LNCaP clone FGC (cell line): ENCODE results near the gene KLC1.

Source experiments
- DNase-seq: peaks from one replicate; pipeline ENCODE4 v3.0.0-alpha.2; 2011; ENCODE audit warnings: low read depth
- H3K4me3 ChIP-seq: 2 replicates; pipeline ENCODE4 v1.5.1; 2011; ENCODE audit warnings: mild to moderate bottlenecking, low read depth, low read length, control low read depth
- CTCF ChIP-seq: IDR thresholded peaks from 2 replicates; pipeline ENCODE4 v1.5.1; 2012; ENCODE audit warnings: mild to moderate bottlenecking; ENCODE audit not compliant: control insufficient read depth, insufficient read depth; ENCODE audit errors: extremely low read depth

Gene KLC1

GRCh38 chr14:103684471-103684870 is 55.5 kb downstream of the KLC1 start:
- H3K4me3 ChIP-seq: no peak overlapping the region
- no peak for DNase-seq

GRCh38 chr14:103684871-103685270 is 55.9 kb downstream of the KLC1 start:
- no peak for DNase-seq
- no peak for TF ChIP-seq CTCF
- H3K4me3 ChIP-seq: no peak overlapping the region

More at GRCh38 chr14:103684471-103684870, 55.5 kb downstream of the KLC1 start:
- TF ChIP-seq CTCF: no peak

- H3K4me3 ChIP-seq: no peak overlapping the region
- TF ChIP-seq CTCF: no peak
- DNase-seq: no peak
Measured at GRCh38 chr14:103685276-103686211, 56.5 kb downstream of the KLC1 start.

- no peak for DNase-seq
- no peak for TF ChIP-seq CTCF
- no peak overlapping the region for H3K4me3 ChIP-seq
Measured at GRCh38 chr14:103686831-103687485, 57.9 kb downstream of the KLC1 start.

- DNase-seq: no peak
- no peak overlapping the region for H3K4me3 ChIP-seq
- no peak for TF ChIP-seq CTCF
Measured at GRCh38 chr14:103687712-103688111, 58.7 kb downstream of the KLC1 start.

GRCh38 chr14:103688441-103688840 is 59.4 kb downstream of the KLC1 start:
- no peak overlapping the region for H3K4me3 ChIP-seq
- TF ChIP-seq CTCF: no peak
- DNase-seq: no peak
